Lung (tissue), 12 donors: ENCODE data around the gene ZDHHC13. TPM values are rescaled to one million over a fixed set of nuclear protein-coding genes. Genes with fewer than 3 reads are reported as not detected.
A peak's percentile ranks its signal among the peaks of the same experiment; 100 is the strongest.

ENCODE experiments used
- ATAC-seq: fragments of 200-7000 bp; cut with Tn5 transposase; one replicate; pipeline ENCODE4 v1.9.1; 2020; ENCODE audit warnings: moderate number of reproducible peaks; ENCODE audit not compliant: insufficient read depth, low FRiP score
- DNase-seq, 3 donors: peaks; one replicate each; pipeline ENCODE4 v3.0.0-alpha.2; 2013 to 2017
- H3K27ac ChIP-seq, 2 donors: one replicate each; pipeline ENCODE4 v1.5.1; 2013; ENCODE audit warnings: mild to moderate bottlenecking in 2 of 2, moderate library complexity in 2 of 2, control low read depth in 1 of 2, inconsistent platforms in 1 of 2, low read depth in 1 of 2, low read length in 1 of 2
- H3K27me3 ChIP-seq, 3 donors: one replicate each; pipeline ENCODE4 v1.5.1; 2013; ENCODE audit warnings: low read length in 2 of 3; ENCODE audit not compliant: control insufficient read depth in 3 of 3, insufficient read depth in 3 of 3
- H3K36me3 ChIP-seq, 4 donors: one replicate each; pipeline ENCODE4 v1.5.1; 2013; ENCODE audit warnings: low read length in 4 of 4, mild to moderate bottlenecking in 1 of 4, moderate library complexity in 1 of 4; ENCODE audit not compliant: control insufficient read depth in 4 of 4, insufficient read depth in 4 of 4
- H3K4me1 ChIP-seq, 5 donors: one replicate each; pipeline ENCODE4 v1.5.1; 2013; ENCODE audit warnings: low read length in 5 of 5, mild to moderate bottlenecking in 2 of 5, moderate library complexity in 1 of 5; ENCODE audit not compliant: control insufficient read depth in 5 of 5, insufficient read depth in 5 of 5
- H3K4me3 ChIP-seq: one replicate; pipeline ENCODE4 v1.5.1; 2013; ENCODE audit warnings: mild to moderate bottlenecking, control low read depth, moderate library complexity
- H3K9ac ChIP-seq, 2 donors: one replicate each; pipeline ENCODE4 v1.5.1; 2013; ENCODE audit warnings: low read length in 2 of 2, control low read depth in 1 of 2; ENCODE audit not compliant: insufficient read depth in 1 of 2
- H3K9me3 ChIP-seq, 4 donors: one replicate each; pipeline ENCODE4 v1.5.1; 2013; ENCODE audit warnings: low read length in 3 of 4, mild to moderate bottlenecking in 1 of 4, moderate library complexity in 1 of 4; ENCODE audit not compliant: control insufficient read depth in 4 of 4, insufficient read depth in 3 of 4
- WGBS, 2 donors: extraction: QIAGEN DNeasy Blood & Tissue Kit; methylation state at CpG; one replicate each; pipeline ENCODE4 v1.1.7; 2013; 5-methylcytosine and 5-hydroxymethylcytosine counted together
- polyA plus RNA-seq, 2 donors: library from polyadenylated mRNA; stranded (reverse); fragments of 200-250 nt; gene quantifications; one replicate each; pipeline ENCODE4 v1.2.1, GENCODE V29; 2013
- total RNA-seq, 2 donors: library from RNA; depleted of rRNA in 1 of 2; stranded (reverse); fragments of >200 nt in 1 of 2; gene quantifications; one replicate each; pipeline ENCODE4 v1.2.1, GENCODE V29; 2014 to 2021
- TF ChIP-seq, protein P1 (sequence below): IDR thresholded peaks from 2 replicates; pipeline ENCODE4 v1.5.1; 2012; ENCODE audit warnings: mild to moderate bottlenecking; ENCODE audit errors: control extremely low read depth, extremely low read depth
- donor health status: control.
- donor health status: control.
- donor health status: Bipolar disorder and iron deficiency.
- donor health status: healthy.
- donor health status: DM: yes; HTN: yes; CAD: no.

Gene ZDHHC13
- total and polyA plus RNA-seq, 4 donors = 10.6 to 20.0 (median 12.4) TPM

GRCh38 chr11:19187114-19187832 lies 70.3 kb downstream of the ZDHHC13 start:
- Histone ChIP-seq H3K4me3 (no peak overlapping the region), H3K36me3 (peaks cover 0 to 14% (median 0%) of the 10 kb centered on the region in 4 donors), H3K9me3 (peaks cover 0 to 3% (median 0%) of the 10 kb centered on the region in 4 donors), H3K27me3 (no peaks in the 10 kb centered on the region), H3K9ac (no peak overlapping the region), H3K27ac (no peak overlapping the region), H3K4me1 (peaks cover 0 to 11% (median 0%) of the 10 kb centered on the region in 5 donors)
- TF ChIP-seq, protein P1, sequence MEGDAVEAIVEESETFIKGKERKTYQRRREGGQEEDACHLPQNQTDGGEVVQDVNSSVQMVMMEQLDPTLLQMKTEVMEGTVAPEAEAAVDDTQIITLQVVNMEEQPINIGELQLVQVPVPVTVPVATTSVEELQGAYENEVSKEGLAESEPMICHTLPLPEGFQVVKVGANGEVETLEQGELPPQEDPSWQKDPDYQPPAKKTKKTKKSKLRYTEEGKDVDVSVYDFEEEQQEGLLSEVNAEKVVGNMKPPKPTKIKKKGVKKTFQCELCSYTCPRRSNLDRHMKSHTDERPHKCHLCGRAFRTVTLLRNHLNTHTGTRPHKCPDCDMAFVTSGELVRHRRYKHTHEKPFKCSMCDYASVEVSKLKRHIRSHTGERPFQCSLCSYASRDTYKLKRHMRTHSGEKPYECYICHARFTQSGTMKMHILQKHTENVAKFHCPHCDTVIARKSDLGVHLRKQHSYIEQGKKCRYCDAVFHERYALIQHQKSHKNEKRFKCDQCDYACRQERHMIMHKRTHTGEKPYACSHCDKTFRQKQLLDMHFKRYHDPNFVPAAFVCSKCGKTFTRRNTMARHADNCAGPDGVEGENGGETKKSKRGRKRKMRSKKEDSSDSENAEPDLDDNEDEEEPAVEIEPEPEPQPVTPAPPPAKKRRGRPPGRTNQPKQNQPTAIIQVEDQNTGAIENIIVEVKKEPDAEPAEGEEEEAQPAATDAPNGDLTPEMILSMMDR = no peak
- WGBS, 2 donors = 62 to 75% methylated on average over 5 of the region's 5 CpGs
- ATAC-seq (no peak), DNase-seq (no peak)

DNA sequence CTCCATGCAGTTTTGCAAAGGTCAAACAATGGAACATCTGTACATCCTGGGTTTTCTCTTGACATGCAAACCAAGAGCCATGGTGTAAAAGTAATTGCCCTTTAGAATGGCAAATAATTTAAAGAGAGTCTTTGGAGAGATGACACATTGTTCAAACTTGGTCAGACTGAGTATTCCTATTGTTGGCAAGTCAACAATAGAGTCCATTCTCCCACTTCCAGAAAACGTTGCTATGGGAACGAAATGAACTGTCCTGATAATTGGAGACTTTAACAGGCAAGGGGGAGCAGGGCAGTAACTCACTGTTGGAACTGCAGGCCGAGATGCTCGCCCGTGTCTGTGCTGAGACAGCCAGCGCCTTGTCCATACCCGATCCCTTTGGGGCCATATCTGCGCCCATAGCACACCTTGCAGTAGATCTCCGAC lies 70.9 kb downstream of the ZDHHC13 start:
- Histone ChIP-seq H3K9me3 (peaks cover 0 to 3% (median 0%) of the 10 kb centered on the region in 4 donors), H3K36me3 (peaks cover 0 to 14% (median 0%) of the 10 kb centered on the region in 4 donors), H3K4me3 (no peak overlapping the region), H3K27me3 (no peaks in the 10 kb centered on the region), H3K4me1 (peaks cover 0 to 11% (median 0%) of the 10 kb centered on the region in 5 donors), H3K27ac (no peak overlapping the region), H3K9ac (no peak overlapping the region)
- no peak for ATAC-seq
- no peak for DNase-seq
- TF ChIP-seq, protein P1 = no peak
- WGBS, 2 donors = 92 to 95% methylated on average over 9 of the region's 9 CpGs

DNA sequence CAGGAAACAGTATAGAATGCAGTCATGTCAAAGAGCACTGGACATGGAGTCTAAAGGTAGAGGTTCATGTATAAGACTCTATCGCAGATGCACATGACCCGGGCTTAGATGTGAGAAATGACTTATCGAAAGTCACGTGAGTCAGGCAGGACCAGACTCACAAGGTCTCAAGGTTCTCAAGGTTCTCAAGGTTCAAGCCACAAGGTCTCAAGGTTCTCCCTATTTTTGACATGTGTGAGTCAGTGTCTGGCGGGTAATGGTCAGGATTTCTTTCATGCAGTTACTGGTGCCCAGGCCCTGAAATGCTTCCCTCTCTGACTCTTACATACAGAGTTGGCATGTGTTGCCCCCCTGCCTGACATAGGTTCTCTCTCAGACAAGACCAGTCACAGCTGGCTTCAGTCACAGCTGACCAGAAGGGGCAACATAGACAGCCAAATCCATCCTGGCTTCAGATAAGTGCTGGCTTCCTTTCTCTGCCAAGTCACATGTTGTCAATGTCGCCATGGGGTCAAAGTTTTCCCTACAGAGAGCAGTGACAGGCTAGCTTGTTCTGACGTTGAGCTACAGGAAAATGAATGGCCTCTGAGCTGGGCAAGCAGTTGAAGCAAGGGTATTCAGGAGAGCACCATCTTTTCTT lies 74.7 kb downstream of the ZDHHC13 start:
- ATAC-seq (no peak), DNase-seq (peak; percentile 65 to 85 (median 83))
- peaks cover 0 to 11% (median 3%) of the 10 kb centered on the region in 5 donors for H3K4me1 ChIP-seq
- TF ChIP-seq, protein P1 = no peak
- peaks cover 0 to 7% (median 0%) of the 10 kb centered on the region in 4 donors for H3K36me3 ChIP-seq
- H3K4me3 ChIP-seq = no peak overlapping the region
- H3K9me3 ChIP-seq = no peaks in the 10 kb centered on the region
- WGBS, 2 donors = 83 to 87% methylated on average over 7 of the region's 7 CpGs
- H3K27ac ChIP-seq = peak overlapping the region in 1 of 2 donors; percentile 52
- H3K9ac ChIP-seq = no peak overlapping the region
- H3K27me3 ChIP-seq = no peaks in the 10 kb centered on the region
